NT2/D1 (cell line): ENCODE data around the gene CD180.

Experiments
- DNase-seq: peaks from one replicate; pipeline ENCODE4 v3.0.0-alpha.2; 2011; ENCODE audit warnings: low read depth, low spot score
- H3K27me3 ChIP-seq: 2 replicates; pipeline ENCODE4 v1.6.0; 2011; ENCODE audit warnings: mild to moderate bottlenecking; ENCODE audit not compliant: insufficient read length, insufficient read depth
- H3K36me3 ChIP-seq: 2 replicates; pipeline ENCODE4 v1.6.1; 2011; ENCODE audit warnings: mild to moderate bottlenecking, low read length, mixed read lengths; ENCODE audit not compliant: insufficient read depth, insufficient read length
- H3K4me1 ChIP-seq: 2 replicates; pipeline ENCODE4 v1.5.1; 2011; ENCODE audit not compliant: insufficient read depth, insufficient read length
- H3K4me3 ChIP-seq: 2 replicates; pipeline ENCODE4 v1.5.1; 2011; ENCODE audit warnings: low read depth; ENCODE audit not compliant: insufficient read length
- H3K9ac ChIP-seq: 2 replicates; pipeline ENCODE4 v1.6.0; 2011; ENCODE audit warnings: low read depth; ENCODE audit not compliant: insufficient read length
- H3K9me3 ChIP-seq: 2 replicates; pipeline ENCODE4 v1.5.1; 2011; ENCODE audit warnings: mild to moderate bottlenecking, low read length; ENCODE audit not compliant: insufficient read depth
- SUZ12 ChIP-seq: IDR thresholded peaks from 2 replicates; pipeline ENCODE4 v1.6.1; 2011; ENCODE audit not compliant: insufficient read length, insufficient read depth; ENCODE audit errors: extremely low read depth
- YY1 ChIP-seq: IDR thresholded peaks from 2 replicates; pipeline ENCODE4 v1.6.1; 2011; ENCODE audit not compliant: insufficient read length, insufficient read depth
- ZNF274 ChIP-seq: IDR thresholded peaks from 2 replicates; pipeline ENCODE4 v1.6.1; 2011; ENCODE audit warnings: mild to moderate bottlenecking, low read depth, low read length

Gene CD180

GRCh38 chr5:67160985-67161384 lies 35.6 kb downstream of the CD180 start:
- Histone ChIP-seq H3K27me3 (no peaks in the 10 kb centered on the region), H3K9me3 (no peaks in the 10 kb centered on the region), H3K4me1 (peaks cover 4% of the 10 kb centered on the region), H3K36me3 (peaks cover 31% of the 10 kb centered on the region), H3K9ac (no peak overlapping the region), H3K4me3 (no peak overlapping the region)
- no peak for DNase-seq
- TF ChIP-seq YY1 = no peak
- no peak for TF ChIP-seq SUZ12
- TF ChIP-seq ZNF274 = no peak

- peaks cover 2% of the 10 kb centered on the region for H3K4me1 ChIP-seq
- no peak overlapping the region for H3K4me3 ChIP-seq
- H3K27me3 ChIP-seq = no peaks in the 10 kb centered on the region
- TF ChIP-seq YY1 = no peak
- no peak for DNase-seq
- H3K36me3 ChIP-seq = peaks cover 30% of the 10 kb centered on the region
- H3K9me3 ChIP-seq = no peaks in the 10 kb centered on the region
- no peak overlapping the region for H3K9ac ChIP-seq
These were observed 36.3 kb downstream of the CD180 start for GRCh38 chr5:67160272-67160671.

- H3K9ac ChIP-seq = no peak overlapping the region
- no peak for DNase-seq
- no peak for TF ChIP-seq ZNF274
- TF ChIP-seq YY1 = no peak
- TF ChIP-seq SUZ12 = no peak
These were observed 39.5 kb downstream of the CD180 start for GRCh38 chr5:67156976-67157583.

GRCh38 chr5:67154556-67155206 lies 41.9 kb downstream of the CD180 start:
- Histone ChIP-seq H3K9me3 (no peaks in the 10 kb centered on the region), H3K4me1 (no peaks in the 10 kb centered on the region), H3K9ac (no peak overlapping the region), H3K4me3 (no peak overlapping the region), H3K27me3 (no peaks in the 10 kb centered on the region), H3K36me3 (peaks cover 6% of the 10 kb centered on the region)
- TF ChIP-seq ZNF274 (no peak), YY1 (no peak), SUZ12 (no peak)
- no peak for DNase-seq

More at GRCh38 chr5:67156976-67157583, 39.5 kb downstream of the CD180 start:
- H3K4me1 ChIP-seq = no peaks in the 10 kb centered on the region
- H3K36me3 ChIP-seq = peaks cover 9% of the 10 kb centered on the region
- H3K9me3 ChIP-seq = no peaks in the 10 kb centered on the region
- H3K27me3 ChIP-seq = no peaks in the 10 kb centered on the region
- no peak overlapping the region for H3K4me3 ChIP-seq

GRCh38 chr5:67153292-67153691 lies 43.3 kb downstream of the CD180 start:
- TF ChIP-seq ZNF274 (no peak), YY1 (no peak), SUZ12 (no peak)
- peaks cover 6% of the 10 kb centered on the region for H3K36me3 ChIP-seq
- no peak overlapping the region for H3K4me3 ChIP-seq
- H3K27me3 ChIP-seq = no peaks in the 10 kb centered on the region
- no peak for DNase-seq
- no peaks in the 10 kb centered on the region for H3K4me1 ChIP-seq
- no peaks in the 10 kb centered on the region for H3K9me3 ChIP-seq
- H3K9ac ChIP-seq = no peak overlapping the region

GRCh38 chr5:67152400-67152799 lies 44.2 kb downstream of the CD180 start:
- no peak overlapping the region for H3K9ac ChIP-seq
- no peaks in the 10 kb centered on the region for H3K9me3 ChIP-seq
- no peak for DNase-seq
- H3K27me3 ChIP-seq = no peaks in the 10 kb centered on the region
- TF ChIP-seq YY1 (no peak), ZNF274 (no peak), SUZ12 (no peak)
- H3K4me3 ChIP-seq = no peak overlapping the region
- no peaks in the 10 kb centered on the region for H3K4me1 ChIP-seq
- peaks cover 6% of the 10 kb centered on the region for H3K36me3 ChIP-seq

GRCh38 chr5:67149951-67150523 lies 46.6 kb downstream of the CD180 start:
- H3K36me3 ChIP-seq = peaks cover 9% of the 10 kb centered on the region
- H3K4me1 ChIP-seq = no peaks in the 10 kb centered on the region
- H3K27me3 ChIP-seq = no peaks in the 10 kb centered on the region
- H3K9me3 ChIP-seq = no peaks in the 10 kb centered on the region
- no peak for DNase-seq
- H3K9ac ChIP-seq = no peak overlapping the region
- TF ChIP-seq YY1 (no peak), SUZ12 (no peak), ZNF274 (no peak)
- no peak overlapping the region for H3K4me3 ChIP-seq
